Measurements from ENCODE around the gene DCUN1D3. TPM values are rescaled to one million over a fixed set of nuclear protein-coding genes. Genes with fewer than 3 reads are reported as not detected.
"Not testable (repeated sequence)": the region's sequence is repeated elsewhere in the genome, so short reads cannot be mapped to it uniquely, and the experiment has no call there.

DCUN1D3 gene
- polyA plus RNA-seq, 4 donors: 7.2 to 11.5 (median 9.6) TPM

DNA sequence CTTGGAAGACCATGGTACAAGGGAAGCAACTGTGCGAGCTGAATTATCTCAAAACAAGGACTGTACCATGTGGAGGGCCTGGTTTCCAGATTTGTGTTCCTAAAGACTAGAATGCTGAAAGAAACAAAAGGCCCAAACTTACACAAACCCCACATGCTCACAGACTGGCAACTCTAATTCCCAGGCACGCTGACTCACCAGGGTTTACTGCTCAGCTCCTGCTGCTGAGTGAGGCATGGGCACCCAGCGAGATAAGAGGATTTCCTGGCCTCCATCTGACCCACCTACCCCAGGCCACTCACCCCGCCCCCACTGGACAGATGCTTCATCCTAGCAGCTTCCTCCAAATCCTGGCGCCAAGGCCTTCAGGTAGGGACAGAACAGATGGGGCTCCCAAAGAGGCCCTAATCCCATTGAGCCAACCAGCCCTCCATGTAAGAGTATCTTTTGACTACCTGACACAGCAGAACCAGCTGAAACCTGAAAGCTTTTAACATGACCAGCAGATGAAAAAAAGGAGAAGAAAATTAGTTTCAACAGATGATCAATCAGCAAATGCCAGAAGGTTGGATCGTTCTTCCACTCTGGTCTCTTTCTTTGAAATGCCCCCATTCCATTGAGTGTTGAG, 33.9 kb downstream of the DCUN1D3 start:
- DNase-seq (ENCODE audit: low read depth in 4 of 4, low spot score in 3 of 4): no peak

- no peak for DNase-seq (ENCODE audit: low read depth in 4 of 4, low spot score in 3 of 4)
Measured at GRCh38 chr16:20865420-20866131, 34.6 kb downstream of the DCUN1D3 start.

DNA sequence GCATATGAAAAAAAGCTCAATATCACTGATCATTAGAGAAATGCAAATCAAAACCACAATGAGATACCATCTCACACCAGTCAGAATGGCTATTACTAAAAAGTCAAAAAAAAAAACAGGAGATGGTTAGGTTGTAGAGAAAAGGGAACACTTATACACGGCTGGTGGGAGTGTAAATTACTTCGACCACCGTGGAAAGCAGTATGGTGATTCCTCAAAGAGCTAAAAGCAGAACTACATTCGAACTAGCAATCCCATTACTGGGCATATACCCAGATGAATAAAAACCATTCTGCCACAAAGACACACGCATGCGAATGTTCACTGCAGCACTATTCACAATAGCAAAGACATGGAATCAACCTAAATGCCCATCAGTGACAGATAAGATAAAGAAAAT, 35.8 kb downstream of the DCUN1D3 start:
- not testable (repeated sequence) for DNase-seq (ENCODE audit: low read depth in 4 of 4, low spot score in 3 of 4)

- DNase-seq (ENCODE audit: low read depth in 4 of 4, low spot score in 3 of 4): no peak
Measured at GRCh38 chr16:20862162-20862960, 37.8 kb downstream of the DCUN1D3 start.

- DNase-seq (ENCODE audit: low read depth in 4 of 4, low spot score in 3 of 4): not testable (repeated sequence)
Measured at GRCh38 chr16:20860995-20861394, 39.2 kb downstream of the DCUN1D3 start.

DNA sequence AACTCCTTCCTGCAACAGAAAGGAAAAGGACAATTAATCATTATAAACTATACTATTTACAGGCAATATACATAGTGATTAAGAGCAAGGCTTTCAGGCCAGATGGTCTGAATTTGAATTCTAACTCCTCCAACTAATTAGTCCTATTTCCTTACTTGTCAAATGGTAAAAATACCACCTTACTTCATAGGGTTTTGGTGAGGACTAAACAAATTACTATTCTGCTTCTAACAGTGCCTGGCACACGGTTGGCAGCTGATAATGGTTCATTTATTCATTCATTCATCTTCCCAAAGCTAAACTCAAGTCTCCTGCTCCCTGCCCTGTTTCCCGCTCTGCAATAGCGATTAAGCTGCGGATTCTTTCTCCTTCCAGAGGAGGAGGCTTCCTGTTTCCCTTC, 39.8 kb downstream of the DCUN1D3 start:
- no peak for DNase-seq (ENCODE audit: low read depth in 4 of 4, low spot score in 3 of 4)

DNA sequence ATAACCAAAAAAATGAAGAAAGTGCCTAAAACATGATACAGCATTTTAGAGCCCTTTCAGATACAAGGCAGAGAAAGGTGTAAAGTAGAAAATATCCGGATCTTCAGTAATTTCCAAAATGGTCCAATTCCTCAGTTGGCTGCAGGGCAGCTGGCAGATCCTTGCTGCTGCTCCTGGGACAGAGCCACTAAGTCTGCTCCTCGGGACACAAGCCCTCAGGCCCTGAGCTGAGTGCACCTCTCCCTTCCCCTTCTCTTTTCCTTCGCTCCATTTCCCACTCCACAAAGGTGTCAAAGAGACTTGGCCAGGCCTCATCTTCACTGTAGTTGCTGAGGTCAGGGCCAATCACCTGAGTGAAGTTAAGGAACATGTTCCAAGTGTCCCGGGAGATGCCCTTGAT, 40.5 kb downstream of the DCUN1D3 start:
- no peak for DNase-seq (ENCODE audit: low read depth in 4 of 4, low spot score in 3 of 4)

DNA sequence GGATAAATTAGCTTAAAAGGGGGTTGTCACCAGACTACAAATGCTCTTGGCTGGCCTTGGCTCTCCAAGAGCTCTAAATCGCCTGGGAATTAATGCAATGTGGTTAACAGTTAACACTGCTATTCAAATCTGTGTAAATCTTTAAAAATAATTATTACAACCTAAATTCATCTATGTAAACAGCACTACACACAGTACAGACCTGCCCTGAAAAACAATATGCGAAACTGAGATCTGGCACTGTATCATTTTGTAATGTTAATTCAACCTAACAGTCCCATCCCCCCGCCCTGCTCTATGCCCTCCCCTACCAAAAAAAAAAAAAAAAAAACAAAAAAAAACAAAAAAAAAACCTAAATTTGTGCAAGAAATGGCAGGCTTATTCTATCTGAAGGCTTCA, 40.9 kb downstream of the DCUN1D3 start:
- DNase-seq (ENCODE audit: low read depth in 4 of 4, low spot score in 3 of 4): no peak

DNA sequence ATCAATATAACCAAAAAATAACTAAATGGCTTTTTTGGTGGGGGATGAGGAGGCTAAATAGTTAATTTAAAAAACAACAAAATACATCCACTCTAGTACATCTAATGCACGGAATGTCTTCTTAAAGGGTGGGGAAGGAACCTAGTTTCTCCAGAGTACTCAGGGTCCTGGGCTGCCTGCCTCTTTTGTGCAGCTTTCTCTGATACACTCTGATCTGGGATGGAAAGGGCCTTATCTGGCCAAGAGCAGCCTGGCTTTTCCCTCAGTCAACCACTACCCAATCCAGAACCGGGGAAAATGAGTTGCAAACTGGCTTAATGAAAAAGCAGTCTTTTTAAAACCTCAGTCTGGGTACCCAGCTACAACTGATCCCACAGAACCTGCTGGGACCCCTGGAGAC, 42.9 kb downstream of the DCUN1D3 start:
- DNase-seq (ENCODE audit: low read depth in 4 of 4, low spot score in 3 of 4): no peak

GRCh38 chr16:20854963-20855362, 45.2 kb downstream of the DCUN1D3 start:
- no peak for DNase-seq (ENCODE audit: low read depth in 4 of 4, low spot score in 3 of 4)

DNA sequence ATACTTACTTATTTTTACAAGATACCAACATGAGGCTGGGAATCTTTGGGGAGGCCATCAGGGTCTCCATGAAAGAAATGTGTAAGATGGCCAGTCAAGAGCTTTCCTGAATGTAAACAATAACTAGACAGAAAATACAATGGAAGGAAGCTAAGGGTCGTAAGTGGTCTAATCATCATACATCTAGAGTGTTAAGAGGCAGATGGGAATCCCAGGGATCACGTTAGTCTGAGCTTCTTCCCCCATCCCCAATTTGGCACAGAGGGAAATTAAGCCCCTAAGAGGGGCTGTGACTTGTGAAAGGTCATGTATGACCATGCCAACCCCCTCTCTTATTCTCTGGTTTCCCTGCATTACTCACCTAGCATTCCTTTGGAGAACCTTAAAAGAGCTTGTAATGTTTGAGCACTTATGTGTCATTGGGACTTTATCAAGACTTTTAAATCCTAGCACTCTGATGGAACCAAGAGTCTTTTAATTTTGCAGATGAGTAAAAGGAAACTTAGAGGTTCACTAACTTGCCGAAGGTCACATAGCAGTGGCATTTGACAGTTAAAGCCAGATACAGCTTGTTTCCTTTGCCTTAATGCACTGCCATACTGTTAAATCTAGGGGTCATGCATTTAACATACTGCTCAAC, 46.1 kb downstream of the DCUN1D3 start:
- DNase-seq (ENCODE audit: low read depth in 4 of 4, low spot score in 3 of 4): no peak

DNA sequence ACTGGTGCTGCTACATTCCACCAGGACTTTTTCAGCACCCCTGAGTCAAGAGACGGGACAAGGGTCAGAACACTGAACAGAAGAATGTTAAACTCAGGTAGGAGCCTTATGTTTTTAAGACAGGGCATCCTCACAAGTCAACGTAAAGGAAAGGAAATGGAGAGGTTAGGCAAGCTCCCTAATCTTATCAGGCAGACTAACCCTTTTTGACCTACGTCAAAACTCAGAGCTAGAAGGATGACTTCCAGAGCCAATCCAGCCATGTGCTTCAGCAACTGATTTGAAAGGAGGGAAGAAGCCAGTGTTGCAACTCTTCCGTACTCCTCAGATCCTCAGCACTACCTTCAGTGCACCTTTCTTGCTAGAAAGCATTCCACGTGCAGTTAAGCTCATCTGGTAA, 47.0 kb downstream of the DCUN1D3 start:
- no peak for DNase-seq (ENCODE audit: low read depth in 4 of 4, low spot score in 3 of 4)

DNA sequence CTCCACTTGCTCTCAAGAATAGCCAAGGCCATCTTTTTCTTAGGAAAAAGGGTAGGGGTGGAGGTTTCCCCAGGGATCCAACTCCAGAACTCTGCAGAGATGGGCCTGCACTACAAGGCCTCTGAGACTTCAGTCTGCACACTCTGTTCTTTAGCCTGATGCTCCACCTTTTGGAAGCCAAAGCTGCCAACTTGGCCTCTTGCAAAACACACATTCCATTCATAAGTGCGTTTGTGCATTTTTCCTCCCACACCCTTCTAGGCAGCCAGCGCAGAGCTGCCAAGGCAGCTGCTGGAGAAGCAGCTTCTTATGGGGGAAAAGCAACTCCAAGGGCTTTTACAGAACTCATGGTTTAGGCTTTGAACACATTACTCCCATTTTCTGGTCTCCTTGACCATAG, 48.6 kb downstream of the DCUN1D3 start:
- DNase-seq (ENCODE audit: low read depth in 4 of 4, low spot score in 3 of 4): no peak

DNA sequence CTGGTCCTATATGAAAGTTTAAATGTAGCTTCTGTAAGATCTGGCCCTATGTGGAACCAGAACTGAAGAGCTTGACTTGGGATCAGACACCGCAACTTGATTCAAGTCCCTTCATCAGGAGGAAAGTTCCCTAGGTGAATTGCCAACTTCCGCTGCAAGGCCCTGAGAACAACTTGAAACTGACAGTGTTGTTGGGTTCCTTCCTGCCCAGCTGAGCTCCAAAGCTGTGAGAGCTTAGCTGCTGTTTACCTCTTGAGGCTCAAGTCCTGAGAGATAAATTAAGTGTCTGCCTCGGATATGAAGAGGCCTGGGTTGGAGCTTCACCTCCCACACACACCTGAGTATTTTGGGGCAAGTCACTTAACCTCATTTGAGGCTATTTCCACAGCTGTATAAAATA, 49.2 kb downstream of the DCUN1D3 start:
- DNase-seq (ENCODE audit: low read depth in 4 of 4, low spot score in 3 of 4): no peak

DNA sequence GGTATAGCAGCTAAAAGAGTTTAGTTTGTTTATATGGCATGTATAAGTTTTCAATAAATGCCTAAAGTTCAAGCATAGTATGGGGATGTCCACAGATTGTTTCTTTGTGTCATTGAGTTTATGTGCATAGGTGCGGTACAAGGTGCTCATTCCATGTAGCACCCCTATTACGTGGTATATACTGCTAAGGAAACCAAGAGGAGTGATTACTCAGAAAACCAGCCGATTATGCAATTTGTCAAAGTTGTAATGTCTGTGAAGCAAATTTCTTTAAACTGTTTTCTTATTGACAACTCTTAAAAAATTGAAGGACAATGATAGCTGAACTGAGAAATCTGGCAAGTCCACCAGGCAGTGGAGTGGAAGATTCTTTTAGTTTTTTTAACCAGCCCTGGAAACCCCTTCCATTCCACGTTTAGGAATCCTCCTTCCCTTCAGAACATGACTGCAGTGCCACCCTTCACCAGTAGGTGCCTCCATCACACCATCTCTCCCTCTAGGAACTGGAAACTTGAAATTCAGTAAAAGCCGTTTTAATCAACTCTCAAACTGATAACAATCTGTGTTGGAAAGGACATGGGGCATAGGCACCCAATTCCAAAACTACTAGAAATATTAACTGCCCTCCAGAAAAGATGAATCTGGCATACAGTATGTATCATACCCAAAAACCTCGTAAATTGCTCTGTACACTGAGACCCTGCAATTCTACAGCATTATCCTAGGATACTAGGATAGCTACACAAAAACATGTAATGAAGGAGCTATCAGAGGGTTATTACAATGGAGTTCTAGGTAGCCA, 50.4 kb downstream of the DCUN1D3 start:
- DNase-seq (ENCODE audit: low read depth in 4 of 4, low spot score in 3 of 4): peak; percentile 27 to 60 (median 36)

- no peak for DNase-seq (ENCODE audit: low read depth in 4 of 4, low spot score in 3 of 4)
Measured at GRCh38 chr16:20847550-20847949, 52.6 kb downstream of the DCUN1D3 start.

- no peak for DNase-seq (ENCODE audit: low read depth in 4 of 4, low spot score in 3 of 4)
Measured at GRCh38 chr16:20846551-20846950, 53.6 kb downstream of the DCUN1D3 start.

- no peak for DNase-seq (ENCODE audit: low read depth in 4 of 4, low spot score in 3 of 4)
Measured at GRCh38 chr16:20846030-20846429, 54.1 kb downstream of the DCUN1D3 start.

DNA sequence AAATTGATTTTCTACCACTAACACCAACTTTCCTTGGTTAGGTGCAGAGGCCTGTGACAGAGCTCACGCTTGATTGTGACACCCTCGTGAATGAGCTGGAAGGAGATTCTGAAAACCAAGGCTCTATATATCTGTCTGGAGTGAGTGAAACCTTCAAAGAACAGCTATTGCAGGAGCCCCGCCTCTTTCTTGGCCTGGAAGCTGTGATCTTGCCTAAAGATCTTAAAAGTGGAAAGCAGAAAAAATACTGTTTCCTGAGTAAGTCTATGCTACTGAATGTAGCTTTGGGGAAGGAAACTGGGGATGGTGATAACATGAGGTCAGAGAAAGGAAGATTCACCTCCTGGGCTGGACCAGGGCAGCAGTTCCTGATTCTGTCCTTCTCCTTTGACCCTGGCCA, 55.6 kb downstream of the DCUN1D3 start:
- no peak for DNase-seq (ENCODE audit: low read depth in 4 of 4, low spot score in 3 of 4)

- no peak for DNase-seq (ENCODE audit: low read depth in 4 of 4, low spot score in 3 of 4)
Measured at GRCh38 chr16:20844054-20844453, 56.1 kb downstream of the DCUN1D3 start.

Measured in left renal pelvis (tissue), 4 donors.